Testis (tissue), 2 donors: ENCODE results near the gene DDC.

Experiments
- CTCF ChIP-seq, 3 experiments: fragments of 450-650 bp in 2 of 3; fragments of 200-600 bp in 1 of 3; sonication (generic) in 1 of 3; IDR thresholded peaks; one replicate each; pipeline ENCODE4 v1.5.1; 2016 to 2019; ENCODE audit warnings: antibody characterized with exemption in 3 of 3, mild to moderate bottlenecking in 2 of 3, moderate library complexity in 1 of 3
- POLR2A ChIP-seq: fragments of 450-650 bp; IDR thresholded peaks from one replicate; pipeline ENCODE4 v1.6.1; 2017; ENCODE audit warnings: antibody characterized with exemption, mild to moderate bottlenecking, moderate library complexity

DNA sequence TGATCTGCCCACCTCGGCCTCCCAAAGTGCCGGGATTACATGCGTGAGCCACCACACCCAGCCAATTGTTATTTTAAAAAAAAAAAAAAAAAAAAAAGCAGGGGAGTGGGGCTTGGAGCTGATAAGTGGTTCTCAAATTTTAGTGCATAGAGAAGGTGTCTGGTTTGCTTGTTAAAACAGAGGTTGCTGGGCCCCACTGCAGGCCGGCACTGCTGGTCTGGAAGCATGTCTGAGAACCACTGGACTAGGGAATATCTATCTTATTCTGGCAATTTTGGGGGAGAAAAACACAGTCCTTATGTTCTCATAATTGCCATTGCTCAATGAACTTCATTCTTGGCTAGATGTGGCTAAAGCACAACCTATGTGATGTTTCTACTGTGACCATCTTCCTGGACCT is 96.0 kb downstream of the DDC start:
- TF ChIP-seq CTCF (IDR thresholded peaks at IDR 0.05), result no peak
- TF ChIP-seq POLR2A, result no peak
